Measurements from ENCODE around the gene ACBD6. TPM values are rescaled to one million over a fixed set of nuclear protein-coding genes. Genes with fewer than 3 reads are reported as not detected.

Gene ACBD6
- total and polyA plus RNA-seq, 2 donors (not counting 1 experiment from before 2014, with no cell fraction given): 52.9 to 80.9 TPM

GRCh38 chr1:180257028-180257386, 245.4 kb downstream of the ACBD6 start:
- Mint-ChIP-seq H3K4me3 (no peak overlapping the region), H3K27me3 (peaks cover 43% of the 10 kb centered on the region), H3K9me3 (ENCODE audit: insufficient read depth) (no peaks in the 10 kb centered on the region), H3K27ac (no peak overlapping the region), H3K4me1 (no peaks in the 10 kb centered on the region)
- intact Hi-C loops (cut with micrococcal nuclease): no loop called here
- DNase-seq (no peak), ATAC-seq (ENCODE audit: low read depth) (no peak)
- no peaks in the 10 kb centered on the region for H3K79me2 ChIP-seq (ENCODE audit: control insufficient read depth, insufficient read depth, low read length)
- TF ChIP-seq EZH2 (IDR thresholded peaks at IDR 0.05; ENCODE audit: borderline replicate concordance, insufficient read depth, low read depth, low read length, poor library complexity, severe bottlenecking) (no peak), CTCF (IDR thresholded peaks at IDR 0.05) (no peak)
- H3K4me2 ChIP-seq (replicated peaks; ENCODE audit: low read depth, low read length, poor library complexity, severe bottlenecking): no peak overlapping the region
- H3K9me3 ChIP-seq (ENCODE audit: control extremely low read depth in 1 of 3, control insufficient read depth in 2 of 3, insufficient read depth in 1 of 3, low read length in 2 of 3): peaks cover 0 to 4% (median 0%) of the 10 kb centered on the region in 3 donors
- peaks cover 0 to 29% (median 0%) of the 10 kb centered on the region in 4 experiments for H3K27me3 ChIP-seq (replicated peaks in 1 of 4; ENCODE audit: control extremely low read depth in 1 of 4, control insufficient read depth in 3 of 4, insufficient read depth in 4 of 4, low read length in 3 of 4)
- no peak overlapping the region for H2AFZ ChIP-seq (ENCODE audit: insufficient read depth, low read depth, low read length, poor library complexity, severe bottlenecking)
- no peak overlapping the region for H3K4me3 ChIP-seq (ENCODE audit: control extremely low read depth in 1 of 5, extremely low read depth in 1 of 5, insufficient read depth in 1 of 5, low read depth in 2 of 5, low read length in 4 of 5)
- H3K27ac ChIP-seq (ENCODE audit: low read length in 2 of 2): no peak overlapping the region
- WGBS (ENCODE audit: insufficient coverage): 87% methylated on average over 4 of the region's 5 CpGs
- H3K36me3 ChIP-seq (replicated peaks in 1 of 2; ENCODE audit: control extremely low read depth in 1 of 2, control insufficient read depth in 1 of 2, extremely low read depth in 1 of 2, insufficient read depth in 2 of 2, low read length in 1 of 2): no peaks in the 10 kb centered on the region
- POLR2A ChIA-PET: no interaction called here
- CTCF ChIA-PET: interaction anchor here (1.6 kb wide), 1 partner anchor 225 kb away, joined by 3 read pairs; no protein-coding TSS in a partner anchor
- no peaks in the 10 kb centered on the region for H4K20me1 ChIP-seq (ENCODE audit: control insufficient read depth, insufficient read depth, low read length, poor library complexity, severe bottlenecking)
- no peaks in the 10 kb centered on the region for H3K4me1 ChIP-seq (ENCODE audit: control insufficient read depth in 2 of 2, insufficient read depth in 2 of 2, low read length in 2 of 2)
- no peak overlapping the region for H3K9ac ChIP-seq (ENCODE audit: low read length)

- Histone ChIP-seq H2AFZ (ENCODE audit: insufficient read depth, low read depth, low read length, poor library complexity, severe bottlenecking) (no peak overlapping the region), H3K27ac (ENCODE audit: low read length in 2 of 2) (no peak overlapping the region), H3K36me3 (replicated peaks in 1 of 2; ENCODE audit: control extremely low read depth in 1 of 2, control insufficient read depth in 1 of 2, extremely low read depth in 1 of 2, insufficient read depth in 2 of 2, low read length in 1 of 2) (no peaks in the 10 kb centered on the region), H3K9me3 (ENCODE audit: control extremely low read depth in 1 of 3, control insufficient read depth in 2 of 3, insufficient read depth in 1 of 3, low read length in 2 of 3) (peaks cover 0 to 4% (median 0%) of the 10 kb centered on the region in 3 donors), H4K20me1 (ENCODE audit: control insufficient read depth, insufficient read depth, low read length, poor library complexity, severe bottlenecking) (no peaks in the 10 kb centered on the region), H3K4me1 (ENCODE audit: control insufficient read depth in 2 of 2, insufficient read depth in 2 of 2, low read length in 2 of 2) (no peaks in the 10 kb centered on the region), H3K9ac (ENCODE audit: low read length) (no peak overlapping the region), H3K4me3 (ENCODE audit: control extremely low read depth in 1 of 5, extremely low read depth in 1 of 5, insufficient read depth in 1 of 5, low read depth in 2 of 5, low read length in 4 of 5) (no peak overlapping the region), H3K27me3 (replicated peaks in 1 of 4; ENCODE audit: control extremely low read depth in 1 of 4, control insufficient read depth in 3 of 4, insufficient read depth in 4 of 4, low read length in 3 of 4) (peaks cover 0 to 34% (median 0%) of the 10 kb centered on the region in 4 experiments), H3K4me2 (replicated peaks; ENCODE audit: low read depth, low read length, poor library complexity, severe bottlenecking) (no peak overlapping the region), H3K79me2 (ENCODE audit: control insufficient read depth, insufficient read depth, low read length) (no peaks in the 10 kb centered on the region)
- DNase-seq (no peak), ATAC-seq (ENCODE audit: low read depth) (no peak)
- Mint-ChIP-seq H3K9me3 (ENCODE audit: insufficient read depth) (no peaks in the 10 kb centered on the region), H3K27ac (no peak overlapping the region), H3K27me3 (peaks cover 45% of the 10 kb centered on the region), H3K4me3 (no peak overlapping the region), H3K4me1 (no peaks in the 10 kb centered on the region)
- WGBS (ENCODE audit: insufficient coverage): 88% methylated on average over 12 of the region's 15 CpGs
- intact Hi-C loops (cut with micrococcal nuclease): no loop called here
- no peak for TF ChIP-seq EZH2 (IDR thresholded peaks at IDR 0.05; ENCODE audit: borderline replicate concordance, insufficient read depth, low read depth, low read length, poor library complexity, severe bottlenecking)
- TF ChIP-seq CTCF (IDR thresholded peaks at IDR 0.05): no peak
- CTCF ChIA-PET: interaction anchor here (1.6 kb wide), 1 partner anchor 225 kb away, joined by 3 read pairs; no protein-coding TSS in a partner anchor
- POLR2A ChIA-PET: no interaction called here
These were observed 245.9 kb downstream of the ACBD6 start for GRCh38 chr1:180256341-180257027.

Measured in B cell (primary cell).